ENCODE results near the gene TES. TPM values are rescaled to one million over a fixed set of nuclear protein-coding genes. Genes with fewer than 3 reads are reported as not detected.

Gene TES
- total RNA-seq, 1 donor from 2014 or later, result 33.9 TPM

DNA sequence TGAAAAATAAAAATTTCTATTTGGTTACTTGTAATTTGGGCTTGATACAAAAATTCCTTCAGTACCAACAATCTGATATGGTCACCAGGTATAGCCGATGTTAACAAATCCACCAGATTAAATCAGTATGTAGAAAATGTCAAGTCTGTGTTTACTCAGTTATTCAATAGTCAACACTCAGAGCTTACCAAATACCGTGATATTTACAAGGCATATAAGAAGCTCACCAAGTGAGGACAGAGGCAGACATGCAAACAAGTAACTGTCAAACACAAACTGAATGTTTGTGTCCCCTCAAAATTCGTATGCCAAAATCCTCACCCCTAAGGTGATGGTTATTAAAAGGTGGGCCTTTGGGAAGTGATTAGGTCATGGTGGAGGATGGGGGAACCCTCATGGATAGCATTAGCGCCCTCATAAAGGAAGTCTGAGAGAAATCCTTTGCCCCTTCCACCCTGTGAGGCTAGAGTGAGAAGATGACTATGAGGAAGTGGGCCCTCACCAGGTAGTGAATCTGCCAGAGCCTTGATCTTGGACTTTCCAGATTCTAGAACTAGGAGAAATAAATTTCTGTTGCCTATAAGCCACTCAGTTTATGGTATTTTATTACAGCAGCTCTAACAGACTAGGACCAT lies 63.1 kb downstream of the TES start:
- H3K4me1 ChIP-seq (ENCODE audit: control insufficient read depth in 3 of 3, insufficient read depth in 3 of 3, low read length in 3 of 3), result peaks cover 21 to 28% (median 21%) of the 10 kb centered on the region in 3 donors
- H3K27ac ChIP-seq (ENCODE audit: low read depth, low read length), result no peak overlapping the region
- no peak overlapping the region for H3K4me3 ChIP-seq (ENCODE audit: low read length in 3 of 3)
- no peaks in the 10 kb centered on the region for H3K9me3 ChIP-seq (ENCODE audit: control insufficient read depth in 3 of 3, low read length in 3 of 3)
- no peaks in the 10 kb centered on the region for H3K36me3 ChIP-seq (ENCODE audit: control insufficient read depth in 3 of 3, insufficient read depth in 3 of 3, low read length in 3 of 3)
- H3K9ac ChIP-seq (ENCODE audit: low read depth in 1 of 3, low read length in 3 of 3), result no peak overlapping the region
- no peaks in the 10 kb centered on the region for H3K27me3 ChIP-seq (ENCODE audit: control insufficient read depth in 3 of 3, insufficient read depth in 3 of 3, low read length in 3 of 3)

DNA sequence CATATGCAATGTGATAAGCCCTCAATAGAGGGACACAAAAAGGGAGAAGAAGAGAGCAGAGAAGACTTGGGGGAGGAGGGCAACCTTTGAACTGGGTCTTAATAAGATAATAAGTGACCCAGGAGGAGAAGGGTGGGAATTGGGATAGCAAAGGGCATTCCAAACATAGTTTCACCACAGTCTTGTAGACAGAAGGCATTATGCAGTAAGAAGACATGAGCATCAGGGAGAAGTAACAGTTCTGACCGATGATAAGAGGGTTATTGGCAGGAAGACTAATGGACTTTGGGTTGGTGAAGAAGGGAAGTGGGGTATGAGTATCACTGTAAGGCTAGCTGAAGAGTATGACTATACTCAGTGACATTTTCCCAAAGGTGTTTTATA lies 63.6 kb downstream of the TES start:
- no peak overlapping the region for H3K4me3 ChIP-seq (ENCODE audit: low read length in 3 of 3)
- H3K27ac ChIP-seq (ENCODE audit: low read depth, low read length), result no peak overlapping the region
- H3K9me3 ChIP-seq (ENCODE audit: control insufficient read depth in 3 of 3, low read length in 3 of 3), result no peaks in the 10 kb centered on the region
- H3K9ac ChIP-seq (ENCODE audit: low read depth in 1 of 3, low read length in 3 of 3), result no peak overlapping the region
- peaks cover 21 to 28% (median 21%) of the 10 kb centered on the region in 3 donors for H3K4me1 ChIP-seq (ENCODE audit: control insufficient read depth in 3 of 3, insufficient read depth in 3 of 3, low read length in 3 of 3)
- H3K36me3 ChIP-seq (ENCODE audit: control insufficient read depth in 3 of 3, insufficient read depth in 3 of 3, low read length in 3 of 3), result no peaks in the 10 kb centered on the region
- H3K27me3 ChIP-seq (ENCODE audit: control insufficient read depth in 3 of 3, insufficient read depth in 3 of 3, low read length in 3 of 3), result no peaks in the 10 kb centered on the region

DNA sequence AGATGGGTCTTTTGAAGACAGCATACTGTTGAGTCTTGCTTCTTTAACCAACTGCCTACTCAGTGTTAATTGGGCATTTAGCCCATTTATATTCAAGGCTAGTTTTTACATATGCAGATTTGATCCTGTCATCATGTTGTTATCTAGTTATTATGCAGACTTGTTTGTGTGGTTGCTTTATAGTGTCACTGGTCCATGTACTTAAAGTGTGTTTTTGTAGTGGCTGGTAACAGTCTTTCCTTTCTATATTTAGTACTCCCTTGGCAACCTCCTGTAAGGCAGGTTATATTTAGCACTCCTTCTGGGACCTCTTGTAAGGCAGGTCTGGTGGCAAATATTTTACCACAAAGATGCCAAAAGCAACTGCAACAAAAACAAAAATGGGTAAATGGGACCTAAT lies 66.7 kb downstream of the TES start:
- Histone ChIP-seq H3K4me3 (ENCODE audit: low read length in 3 of 3) (peak overlapping the region in 1 of 3 donors; percentile 16), H3K9ac (ENCODE audit: low read depth in 1 of 3, low read length in 3 of 3) (no peak overlapping the region), H3K36me3 (ENCODE audit: control insufficient read depth in 3 of 3, insufficient read depth in 3 of 3, low read length in 3 of 3) (no peaks in the 10 kb centered on the region), H3K27me3 (ENCODE audit: control insufficient read depth in 3 of 3, insufficient read depth in 3 of 3, low read length in 3 of 3) (no peaks in the 10 kb centered on the region), H3K9me3 (ENCODE audit: control insufficient read depth in 3 of 3, low read length in 3 of 3) (no peaks in the 10 kb centered on the region), H3K4me1 (ENCODE audit: control insufficient read depth in 3 of 3, insufficient read depth in 3 of 3, low read length in 3 of 3) (peaks cover 10 to 14% (median 13%) of the 10 kb centered on the region in 3 donors), H3K27ac (ENCODE audit: low read depth, low read length) (peak overlapping the region; percentile 55)

DNA sequence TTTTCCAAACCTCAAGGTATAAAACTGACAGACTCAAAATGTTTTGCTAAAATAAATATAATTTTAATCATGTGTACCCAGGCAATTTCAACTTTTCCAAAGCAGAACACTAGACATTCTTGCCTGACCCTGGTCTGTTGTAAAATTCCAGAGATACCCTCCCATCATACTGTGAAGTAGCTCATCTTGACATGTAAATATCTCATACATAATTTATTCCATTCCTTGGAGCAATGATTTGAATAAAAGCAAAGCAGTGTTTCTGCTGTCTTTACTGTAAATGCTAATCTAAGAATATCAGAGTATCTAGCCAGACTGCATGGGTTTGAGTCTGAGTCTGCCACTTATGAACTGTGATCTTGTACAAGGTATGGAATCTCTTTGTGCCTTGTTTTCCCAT lies 68.9 kb downstream of the TES start:
- no peak overlapping the region for H3K27ac ChIP-seq (ENCODE audit: low read depth, low read length)
- no peaks in the 10 kb centered on the region for H3K36me3 ChIP-seq (ENCODE audit: control insufficient read depth in 3 of 3, insufficient read depth in 3 of 3, low read length in 3 of 3)
- H3K9ac ChIP-seq (ENCODE audit: low read depth in 1 of 3, low read length in 3 of 3), result no peak overlapping the region
- no peaks in the 10 kb centered on the region for H3K9me3 ChIP-seq (ENCODE audit: control insufficient read depth in 3 of 3, low read length in 3 of 3)
- H3K4me1 ChIP-seq (ENCODE audit: control insufficient read depth in 3 of 3, insufficient read depth in 3 of 3, low read length in 3 of 3), result peaks cover 5 to 8% (median 8%) of the 10 kb centered on the region in 3 donors
- no peaks in the 10 kb centered on the region for H3K27me3 ChIP-seq (ENCODE audit: control insufficient read depth in 3 of 3, insufficient read depth in 3 of 3, low read length in 3 of 3)
- H3K4me3 ChIP-seq (ENCODE audit: low read length in 3 of 3), result no peak overlapping the region

DNA sequence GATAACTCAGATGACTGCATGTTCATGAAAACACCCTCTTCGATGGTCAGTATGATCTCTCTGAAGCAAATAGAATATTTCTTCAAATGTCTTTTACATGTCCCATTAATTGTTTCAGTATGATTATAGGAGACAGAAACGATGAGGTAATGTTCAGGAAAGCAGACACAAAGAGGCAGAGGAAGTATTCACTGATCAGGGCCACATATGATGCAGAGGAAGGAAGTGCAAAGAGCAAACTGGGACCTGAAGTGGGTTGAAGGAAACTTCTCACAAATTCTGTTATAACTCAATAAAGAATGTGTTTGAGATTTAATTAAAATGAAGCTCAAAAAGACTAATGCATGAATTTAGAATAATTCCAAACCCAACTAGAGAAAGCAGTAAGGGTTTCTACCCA lies 70.5 kb downstream of the TES start:
- H3K4me3 ChIP-seq (ENCODE audit: low read length in 3 of 3), result no peak overlapping the region
- H3K27me3 ChIP-seq (ENCODE audit: control insufficient read depth in 3 of 3, insufficient read depth in 3 of 3, low read length in 3 of 3), result no peaks in the 10 kb centered on the region
- H3K4me1 ChIP-seq (ENCODE audit: control insufficient read depth in 3 of 3, insufficient read depth in 3 of 3, low read length in 3 of 3), result peaks cover 5 to 8% (median 8%) of the 10 kb centered on the region in 3 donors
- H3K27ac ChIP-seq (ENCODE audit: low read depth, low read length), result no peak overlapping the region
- H3K36me3 ChIP-seq (ENCODE audit: control insufficient read depth in 3 of 3, insufficient read depth in 3 of 3, low read length in 3 of 3), result no peaks in the 10 kb centered on the region
- no peak overlapping the region for H3K9ac ChIP-seq (ENCODE audit: low read depth in 1 of 3, low read length in 3 of 3)
- no peaks in the 10 kb centered on the region for H3K9me3 ChIP-seq (ENCODE audit: control insufficient read depth in 3 of 3, low read length in 3 of 3)

DNA sequence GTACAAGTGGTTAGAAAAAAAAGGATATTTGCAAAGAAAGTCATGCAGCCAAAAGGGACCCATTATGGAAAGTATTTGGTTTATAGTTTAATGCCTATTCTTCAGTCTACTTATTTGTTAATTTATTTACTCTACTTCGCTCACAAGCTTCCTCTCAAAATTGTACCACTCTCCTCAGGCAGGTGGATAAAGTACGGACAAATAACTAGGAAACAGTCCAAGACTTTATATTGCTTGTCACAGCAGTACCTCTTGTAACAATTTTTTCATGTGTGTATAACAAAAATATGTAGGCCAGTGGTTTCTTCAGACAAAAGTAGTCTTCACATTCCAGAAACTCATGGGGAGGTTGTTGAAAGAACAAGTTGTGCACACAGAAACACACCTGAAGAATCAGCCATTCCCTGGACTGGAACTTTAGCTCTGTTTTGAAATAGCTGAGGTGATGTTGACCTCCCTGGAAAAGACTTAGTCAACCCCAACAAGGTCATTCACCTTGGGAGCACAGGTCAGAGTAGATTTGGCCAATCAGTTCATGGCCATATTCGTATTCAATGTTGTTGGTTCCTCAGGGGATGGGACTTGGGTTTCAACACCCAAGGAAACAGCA lies 73.4 kb downstream of the TES start:
- no peak overlapping the region for H3K27ac ChIP-seq (ENCODE audit: low read depth, low read length)
- H3K4me1 ChIP-seq (ENCODE audit: control insufficient read depth in 3 of 3, insufficient read depth in 3 of 3, low read length in 3 of 3), result peaks cover 0 to 3% (median 0%) of the 10 kb centered on the region in 3 donors
- H3K9ac ChIP-seq (ENCODE audit: low read depth in 1 of 3, low read length in 3 of 3), result no peak overlapping the region
- H3K4me3 ChIP-seq (ENCODE audit: low read length in 3 of 3), result no peak overlapping the region
- no peaks in the 10 kb centered on the region for H3K36me3 ChIP-seq (ENCODE audit: control insufficient read depth in 3 of 3, insufficient read depth in 3 of 3, low read length in 3 of 3)
- no peaks in the 10 kb centered on the region for H3K9me3 ChIP-seq (ENCODE audit: control insufficient read depth in 3 of 3, low read length in 3 of 3)
- no peaks in the 10 kb centered on the region for H3K27me3 ChIP-seq (ENCODE audit: control insufficient read depth in 3 of 3, insufficient read depth in 3 of 3, low read length in 3 of 3)

DNA sequence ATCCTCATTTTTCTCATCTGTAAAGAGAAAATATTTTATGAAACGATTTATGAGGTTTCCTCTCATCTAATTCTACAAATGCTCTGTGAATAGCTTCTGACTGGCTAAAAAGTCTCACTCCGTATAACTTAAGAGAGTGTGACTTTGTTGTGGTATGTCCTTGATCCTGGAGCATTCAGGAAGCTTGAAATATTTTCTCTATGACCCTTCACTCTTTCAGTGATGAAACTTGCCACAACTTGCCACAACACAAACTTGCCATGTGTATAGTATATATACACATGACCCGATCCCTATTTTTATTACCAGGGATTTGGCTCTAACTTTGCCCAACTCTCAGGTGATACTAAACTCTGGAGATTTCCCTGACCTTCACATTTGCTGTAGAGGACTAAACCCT lies 74.1 kb downstream of the TES start:
- Histone ChIP-seq H3K27me3 (ENCODE audit: control insufficient read depth in 3 of 3, insufficient read depth in 3 of 3, low read length in 3 of 3) (no peaks in the 10 kb centered on the region), H3K27ac (ENCODE audit: low read depth, low read length) (no peak overlapping the region), H3K9ac (ENCODE audit: low read depth in 1 of 3, low read length in 3 of 3) (no peak overlapping the region), H3K4me3 (ENCODE audit: low read length in 3 of 3) (no peak overlapping the region), H3K9me3 (ENCODE audit: control insufficient read depth in 3 of 3, low read length in 3 of 3) (no peaks in the 10 kb centered on the region), H3K4me1 (ENCODE audit: control insufficient read depth in 3 of 3, insufficient read depth in 3 of 3, low read length in 3 of 3) (peaks cover 0 to 3% (median 0%) of the 10 kb centered on the region in 3 donors), H3K36me3 (ENCODE audit: control insufficient read depth in 3 of 3, insufficient read depth in 3 of 3, low read length in 3 of 3) (no peaks in the 10 kb centered on the region)

DNA sequence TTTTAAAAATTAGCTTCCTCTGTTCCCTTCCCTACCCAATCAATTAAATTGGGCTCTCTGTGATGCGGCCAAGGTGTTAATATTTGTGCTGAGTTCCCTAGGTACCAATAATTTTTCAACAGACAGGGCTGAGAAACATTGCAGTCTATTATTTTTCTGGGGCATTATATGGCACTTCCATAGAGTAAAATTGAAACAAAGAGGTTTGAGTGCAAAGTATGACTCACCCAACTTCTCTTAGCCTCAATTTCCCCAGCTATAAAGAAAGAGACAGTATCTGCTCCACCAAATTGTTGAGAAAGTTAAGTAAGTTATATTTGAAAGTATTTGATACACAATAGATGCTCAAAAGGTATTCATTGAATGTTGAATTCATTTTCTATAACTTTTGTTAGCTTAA lies 74.9 kb downstream of the TES start:
- H3K27me3 ChIP-seq (ENCODE audit: control insufficient read depth in 3 of 3, insufficient read depth in 3 of 3, low read length in 3 of 3), result no peaks in the 10 kb centered on the region
- H3K9ac ChIP-seq (ENCODE audit: low read depth in 1 of 3, low read length in 3 of 3), result no peak overlapping the region
- peaks cover 0 to 3% (median 0%) of the 10 kb centered on the region in 3 donors for H3K4me1 ChIP-seq (ENCODE audit: control insufficient read depth in 3 of 3, insufficient read depth in 3 of 3, low read length in 3 of 3)
- no peaks in the 10 kb centered on the region for H3K36me3 ChIP-seq (ENCODE audit: control insufficient read depth in 3 of 3, insufficient read depth in 3 of 3, low read length in 3 of 3)
- H3K4me3 ChIP-seq (ENCODE audit: low read length in 3 of 3), result no peak overlapping the region
- H3K9me3 ChIP-seq (ENCODE audit: control insufficient read depth in 3 of 3, low read length in 3 of 3), result no peaks in the 10 kb centered on the region
- H3K27ac ChIP-seq (ENCODE audit: low read depth, low read length), result no peak overlapping the region

DNA sequence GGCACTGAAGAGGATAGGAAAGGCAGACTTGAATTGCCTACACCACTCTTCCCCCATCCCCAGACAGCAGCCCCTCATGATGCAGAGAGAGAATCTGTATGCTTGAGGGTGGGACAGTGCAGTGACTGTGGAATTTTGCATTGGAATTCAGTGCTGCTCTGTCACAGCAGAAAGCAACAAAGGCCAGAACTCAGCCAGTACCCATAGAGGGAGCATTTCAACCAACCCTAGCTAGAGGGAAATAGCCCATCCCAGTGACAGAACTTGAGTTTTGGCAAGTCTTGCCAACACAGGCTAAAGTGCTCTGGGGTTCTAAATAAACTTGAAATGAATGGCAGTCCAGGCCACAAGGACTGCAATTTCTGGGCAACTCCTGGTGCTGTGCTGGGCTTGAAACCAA lies 80.4 kb downstream of the TES start:
- no peaks in the 10 kb centered on the region for H3K36me3 ChIP-seq (ENCODE audit: control insufficient read depth in 3 of 3, insufficient read depth in 3 of 3, low read length in 3 of 3)
- no peak overlapping the region for H3K9ac ChIP-seq (ENCODE audit: low read depth in 1 of 3, low read length in 3 of 3)
- no peak overlapping the region for H3K4me3 ChIP-seq (ENCODE audit: low read length in 3 of 3)
- peaks cover 0 to 4% (median 0%) of the 10 kb centered on the region in 3 donors for H3K9me3 ChIP-seq (ENCODE audit: control insufficient read depth in 3 of 3, low read length in 3 of 3)
- no peaks in the 10 kb centered on the region for H3K27me3 ChIP-seq (ENCODE audit: control insufficient read depth in 3 of 3, insufficient read depth in 3 of 3, low read length in 3 of 3)
- peaks cover 0 to 3% (median 0%) of the 10 kb centered on the region in 3 donors for H3K4me1 ChIP-seq (ENCODE audit: control insufficient read depth in 3 of 3, insufficient read depth in 3 of 3, low read length in 3 of 3)
- no peak overlapping the region for H3K27ac ChIP-seq (ENCODE audit: low read depth, low read length)

DNA sequence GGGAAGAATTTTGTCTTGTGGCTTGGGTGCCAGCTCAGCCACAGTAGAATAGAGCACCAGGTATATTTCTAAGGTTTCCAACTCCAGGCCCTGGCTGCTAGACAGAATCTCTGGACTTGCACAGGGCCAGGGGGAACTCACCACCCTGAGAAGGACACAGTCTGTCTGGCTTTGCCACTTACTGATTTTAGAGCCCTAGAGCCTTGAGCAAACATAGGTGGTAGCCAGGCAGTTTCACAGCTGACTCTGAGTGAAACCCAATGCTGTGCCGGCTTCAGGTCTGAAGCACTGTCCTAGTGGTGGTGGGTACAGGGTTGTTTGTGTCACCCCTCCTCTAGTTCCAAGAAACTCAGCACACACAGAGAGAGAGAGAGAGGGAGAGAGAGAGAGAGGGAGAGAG lies 81.6 kb downstream of the TES start:
- H3K27me3 ChIP-seq (ENCODE audit: control insufficient read depth in 3 of 3, insufficient read depth in 3 of 3, low read length in 3 of 3), result no peaks in the 10 kb centered on the region
- H3K4me1 ChIP-seq (ENCODE audit: control insufficient read depth in 3 of 3, insufficient read depth in 3 of 3, low read length in 3 of 3), result peaks cover 0 to 3% (median 0%) of the 10 kb centered on the region in 3 donors
- peaks cover 0 to 4% (median 0%) of the 10 kb centered on the region in 3 donors for H3K9me3 ChIP-seq (ENCODE audit: control insufficient read depth in 3 of 3, low read length in 3 of 3)
- no peak overlapping the region for H3K27ac ChIP-seq (ENCODE audit: low read depth, low read length)
- H3K4me3 ChIP-seq (ENCODE audit: low read length in 3 of 3), result no peak overlapping the region
- H3K9ac ChIP-seq (ENCODE audit: low read depth in 1 of 3, low read length in 3 of 3), result no peak overlapping the region
- no peaks in the 10 kb centered on the region for H3K36me3 ChIP-seq (ENCODE audit: control insufficient read depth in 3 of 3, insufficient read depth in 3 of 3, low read length in 3 of 3)

All from skeletal muscle tissue (tissue), 4 donors.